HG02973 (cell line): ENCODE measurements around the gene FETUB.

Source experiments
- ATAC-seq: cut with Tn5 transposase; IDR thresholded peaks from one replicate; pipeline ENCODE4 v1.9.1; 2021; ENCODE audit warnings: moderate library complexity; ENCODE audit not compliant: unreplicated experiment

FETUB gene

GRCh38 chr3:186612721-186613636, 27.2 kb upstream of the FETUB start, which contains the start of gene AHSG:
Gene AHSG, plus strand, starts transcription at chr3:186613060. Its CDS starts 82 bp downstream, at chr3:186613142.
- no peak for ATAC-seq

GRCh38 chr3:186613637-186614265, 26.4 kb upstream of the FETUB start:
- no peak for ATAC-seq

- no peak for ATAC-seq
Observed at GRCh38 chr3:186614266-186614596, 26.0 kb upstream of the FETUB start.

GRCh38 chr3:186614597-186615483, 25.4 kb upstream of the FETUB start:
- peak; percentile 56 for ATAC-seq

- ATAC-seq, result no peak
Observed at GRCh38 chr3:186616299-186616617, 23.9 kb upstream of the FETUB start.

- peak; percentile 91 for ATAC-seq
Observed at GRCh38 chr3:186617036-186617946, 22.9 kb upstream of the FETUB start.

GRCh38 chr3:186618318-186618938, 21.8 kb upstream of the FETUB start:
- no peak for ATAC-seq

GRCh38 chr3:186619787-186620212, 20.4 kb upstream of the FETUB start:
- ATAC-seq, result no peak

GRCh38 chr3:186620213-186621092, 19.7 kb upstream of the FETUB start:
- ATAC-seq, result no peak

- no peak for ATAC-seq
Observed at GRCh38 chr3:186621894-186622650, 18.1 kb upstream of the FETUB start.

- ATAC-seq, result no peak
Observed at GRCh38 chr3:186622651-186623310, 17.4 kb upstream of the FETUB start.

GRCh38 chr3:186624598-186624997, 15.6 kb upstream of the FETUB start:
- ATAC-seq, result no peak

- no peak for ATAC-seq
Observed at GRCh38 chr3:186625600-186626042, 14.6 kb upstream of the FETUB start.

- no peak for ATAC-seq
Observed at GRCh38 chr3:186626254-186626847, 13.8 kb upstream of the FETUB start.

- no peak for ATAC-seq
Observed at GRCh38 chr3:186627852-186628414, 12.3 kb upstream of the FETUB start.

- ATAC-seq, result no peak
Observed at GRCh38 chr3:186628756-186629155, 11.4 kb upstream of the FETUB start.
